Measurements from ENCODE around the gene MYH6.

GRCh38 chr14:23346693-23347405, 61.2 kb downstream of the MYH6 start:
- TF ChIP-seq CTCF (IDR thresholded peaks at IDR 0.05; ENCODE audit: insufficient read depth, low read depth, low read length) = no peak
- TF ChIP-seq EZH2 (IDR thresholded peaks at IDR 0.05; ENCODE audit: insufficient read depth, low read length) = no peak
